ENCODE data around the gene MACROD1.

- no peak for TF ChIP-seq EZH2 (IDR thresholded peaks at IDR 0.05)
- TF ChIP-seq POLR2AphosphoS5 (IDR thresholded peaks at IDR 0.05; ENCODE audit: borderline replicate concordance, low read depth, low read length): no peak
These were observed 15.3 kb downstream of the MACROD1 start for GRCh38 chr11:64150481-64151239.

Data from SK-N-MC (cell line).